AG04450 (cell line): ENCODE measurements around the gene NEURL1. TPM values are rescaled to one million over a fixed set of nuclear protein-coding genes. Genes with fewer than 3 reads are reported as not detected.
A peak's percentile ranks its signal among the peaks of the same experiment; 100 is the strongest.

ENCODE experiments used
- CTCF ChIA-PET: fragments of 300-600, 350-600 bp; formaldehyde crosslinking; extraction: SDS; loops from one replicate; lab custom pipeline; 2022; ENCODE audit warnings: antibody characterized with exemption, inconsistent platforms; lab: Charles Lee
- POLR2A ChIA-PET: fragments of 350-600 bp; formaldehyde crosslinking; extraction: SDS; loops from one replicate; lab custom pipeline; 2021; ENCODE audit warnings: antibody characterized with exemption, inconsistent platforms; lab: Yijun Ruan, JAX
- DNase-seq: peaks from one replicate; pipeline ENCODE4 v3.0.0-alpha.2; 2011; ENCODE audit warnings: low read depth, low spot score
- H3K27ac ChIP-seq: one replicate; pipeline ENCODE4 v1.5.1; 2012; ENCODE audit warnings: low read depth, low read length, control low read depth
- H3K27me3 ChIP-seq: one replicate; pipeline ENCODE4 v1.6.0; 2012; ENCODE audit warnings: low read length; ENCODE audit not compliant: control insufficient read depth, insufficient read depth
- H3K4me3 ChIP-seq: 2 replicates; pipeline ENCODE4 v1.5.1; 2011; ENCODE audit warnings: mild to moderate bottlenecking, low read depth, low read length, control low read depth
- H3K9me3 ChIP-seq: 2 replicates; pipeline ENCODE4 v1.5.1; 2012; ENCODE audit warnings: low read length; ENCODE audit not compliant: control insufficient read depth, insufficient read depth
- CTCF ChIP-seq: IDR thresholded peaks from 2 replicates; pipeline ENCODE4 v1.5.1; 2011; ENCODE audit warnings: low read depth, low read length, control low read depth, inconsistent platforms
- polyA plus RNA-seq: library from polyadenylated mRNA; depleted of rRNA; stranded (reverse); fragments of >200 nt; gene quantifications from 2 replicates; pipeline ENCODE4 v1.2.3, GENCODE V29; 2011

NEURL1 gene
- polyA plus RNA-seq, 1 experiment, result 0.67 TPM

DNA sequence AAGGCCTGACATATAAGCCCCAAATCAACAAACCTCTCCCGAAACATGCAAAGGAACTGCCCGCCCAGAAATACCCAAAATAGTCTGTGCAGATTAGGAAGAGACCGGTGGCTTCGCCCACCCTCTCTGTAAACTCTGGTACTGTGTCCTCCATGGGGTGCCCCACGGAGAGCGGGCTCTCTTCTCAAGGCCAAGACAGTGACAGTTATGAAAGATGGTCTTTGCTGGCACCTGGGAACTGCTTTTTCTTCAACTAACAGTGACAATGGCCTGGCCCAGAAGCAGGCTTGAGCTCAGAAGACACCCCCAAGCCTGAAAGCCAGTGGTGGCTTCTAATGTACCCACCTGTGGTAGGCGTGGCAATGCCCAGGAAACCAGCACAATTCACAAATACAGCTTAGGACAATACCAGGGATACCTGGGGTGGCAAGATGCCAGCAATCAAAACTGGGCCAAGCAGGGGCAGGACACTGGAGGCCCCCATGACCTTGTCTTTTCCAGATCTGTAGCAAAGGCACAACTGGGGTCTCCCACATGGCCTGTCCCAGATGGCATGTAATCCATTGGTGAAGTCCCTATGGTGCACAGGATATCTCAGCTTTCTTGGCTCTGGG lies 107.6 kb downstream of the NEURL1 start:
- TF ChIP-seq CTCF, result no peak
- CTCF ChIA-PET, result interaction anchor here (1.7 kb wide), 1 partner anchor 85 kb away, joined by 21 read pairs; no protein-coding TSS in a partner anchor
- no peaks in the 10 kb centered on the region for H3K27me3 ChIP-seq

DNA sequence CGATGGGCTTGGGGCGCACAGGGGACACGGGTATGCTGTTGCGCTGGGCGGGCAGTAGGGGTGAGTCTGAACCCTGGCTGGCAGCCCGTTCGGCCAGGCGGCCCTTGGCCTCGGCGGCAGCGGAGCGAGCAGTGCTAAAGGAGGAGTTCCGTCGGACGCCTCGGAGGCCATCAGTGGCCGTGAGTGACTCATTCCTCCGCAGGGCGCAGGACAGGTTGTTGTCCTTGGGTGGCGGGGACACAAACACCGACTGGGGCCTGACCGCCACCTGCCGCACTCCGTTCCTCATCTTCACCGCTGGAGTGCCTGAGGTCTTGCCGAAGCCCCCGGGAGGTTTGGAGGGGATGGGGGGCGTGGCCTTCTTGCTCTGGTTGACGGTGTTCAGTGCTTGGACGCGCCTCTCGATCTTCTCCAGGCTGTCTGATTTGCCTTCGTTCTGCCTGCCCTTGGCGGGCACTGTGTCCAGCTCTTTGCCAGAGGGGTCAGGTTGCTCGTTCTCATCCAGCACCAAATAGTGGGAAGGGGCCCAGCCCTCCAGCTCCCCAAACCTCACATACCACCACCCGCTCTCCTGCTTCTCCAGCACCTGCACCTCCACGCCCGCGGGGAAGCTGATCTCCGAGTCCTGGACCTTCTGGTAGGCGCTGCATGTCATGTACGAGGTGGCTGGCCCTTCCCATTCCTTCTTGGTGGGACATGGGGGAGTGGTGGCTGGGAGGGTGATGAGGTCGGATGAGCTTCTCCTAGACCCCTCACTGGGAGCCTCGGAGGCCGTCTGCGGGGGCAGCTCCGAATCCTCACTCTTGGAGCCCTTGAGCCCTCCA lies 108.7 kb downstream of the NEURL1 start:
- Histone ChIP-seq H3K27ac (no peak overlapping the region), H3K4me3 (no peak overlapping the region), H3K27me3 (no peaks in the 10 kb centered on the region), H3K9me3 (no peaks in the 10 kb centered on the region; the same call in 1 of the 2 replicates)
- CTCF ChIA-PET, result interaction anchor here (0.9 to 1.2 kb wide), 2 partner anchors 84 to 85 kb away, joined by 4 to 5 read pairs; no protein-coding TSS in a partner anchor
- no peak for TF ChIP-seq CTCF
- POLR2A ChIA-PET, result no interaction called here
- no peak for DNase-seq

More for the DNA sequence above, 107.6 kb downstream of the NEURL1 start:
- DNase-seq, result no peak
- H3K9me3 ChIP-seq, result no peaks in the 10 kb centered on the region; the same call in 1 of the 2 replicates
- no peak overlapping the region for H3K4me3 ChIP-seq
- POLR2A ChIA-PET, result interaction anchor here (0.6 kb wide), 1 partner anchor 307 kb away, joined by 4 read pairs; no protein-coding TSS in a partner anchor
- peak overlapping the region; percentile 31 for H3K27ac ChIP-seq

DNA sequence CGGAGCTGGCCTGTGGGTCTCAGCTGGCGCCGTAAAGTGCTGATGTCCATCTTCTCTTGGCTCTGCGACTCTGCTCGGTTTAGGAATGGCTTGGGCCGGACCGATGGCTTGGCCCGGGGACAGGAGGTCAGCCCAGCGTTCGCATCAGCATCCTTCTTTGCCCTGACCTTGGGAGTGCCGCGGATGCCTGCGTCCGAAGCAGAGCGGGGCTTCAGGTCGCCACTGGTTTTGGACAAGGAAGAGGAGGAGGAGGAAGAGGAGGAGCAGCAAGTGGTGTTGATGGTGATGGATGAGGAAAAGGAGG lies 109.3 kb downstream of the NEURL1 start:
- CTCF ChIA-PET, result interaction anchor here (0.9 to 1.2 kb wide), 2 partner anchors 83 to 84 kb away, joined by 4 to 5 read pairs; no protein-coding TSS in a partner anchor
- no peak overlapping the region for H3K4me3 ChIP-seq
- POLR2A ChIA-PET, result no interaction called here
- H3K27ac ChIP-seq, result no peak overlapping the region
- TF ChIP-seq CTCF, result no peak
- no peaks in the 10 kb centered on the region for H3K27me3 ChIP-seq
- DNase-seq, result no peak
- H3K9me3 ChIP-seq, result no peaks in the 10 kb centered on the region; the same call in 1 of the 2 replicates

- no peak for DNase-seq
- ChIA-PET CTCF (interaction anchor here (0.9 to 1.2 kb wide), 2 partner anchors 82 to 84 kb away, joined by 4 to 5 read pairs; no protein-coding TSS in a partner anchor), POLR2A (no interaction called here)
- Histone ChIP-seq H3K9me3 (no peaks in the 10 kb centered on the region; the same call in 1 of the 2 replicates), H3K27ac (no peak overlapping the region), H3K27me3 (no peaks in the 10 kb centered on the region), H3K4me3 (no peak overlapping the region)
- TF ChIP-seq CTCF, result no peak
Measured at GRCh38 chr10:103603382-103603781, 109.9 kb downstream of the NEURL1 start.
